HepG2 (cell line): ENCODE measurements around the gene FOXG1. TPM values are rescaled to one million over a fixed set of nuclear protein-coding genes. Genes with fewer than 3 reads are reported as not detected.

Experiments used
- ATAC-seq: fragments of 200-7000 bp; cut with Tn5 transposase; 3 replicates; pipeline ENCODE4 v1.9.1; 2020; ENCODE audit warnings: mild to moderate bottlenecking, moderate library complexity
- BruUV-seq: library from RNA; stranded (reverse); fragments of 400-500 nt; replicated peaks from 2 replicates; lab custom pipeline; 2021; lab: Mats Ljungman, UMichigan
- CTCF ChIA-PET: fragments of 300-600 bp; formaldehyde crosslinking; extraction: SDS; loops from one replicate; lab custom pipeline; 2021; ENCODE audit warnings: low total read pairs, inconsistent platforms, low intra/inter-chr PET ratio; lab: Yijun Ruan, JAX
- POLR2A ChIA-PET: fragments of 350-600 bp; sonication (Branson Sonifier 250); formaldehyde crosslinking; loops from one replicate; lab custom pipeline; 2020; ENCODE audit warnings: antibody characterized with exemption, inconsistent platforms; lab: Yijun Ruan, JAX
- DNase-seq: peaks from one replicate; pipeline ENCODE4 v3.0.0-alpha.2; 2015; ENCODE audit warnings: low spot score
- FAIRE-seq: peaks from 3 replicates; lab custom pipeline; 2011; peaks lifted over from hg19 to GRCh38; lab: Jason Lieb, UNC
- H2AFZ ChIP-seq: one replicate; pipeline ENCODE4 v1.6.1; 2011; ENCODE audit warnings: low read length, inconsistent platforms
- H3K27ac ChIP-seq: fragments of 300-600 bp; 3 replicates; pipeline ENCODE4 v1.8.0; 2011; ENCODE audit warnings: mixed run types, mild to moderate bottlenecking, mixed read lengths, low read length, inconsistent platforms; ENCODE audit not compliant: insufficient read depth; ENCODE audit errors: extremely low read length
- H3K27me3 ChIP-seq, 2 experiments: fragments of 200-600 bp in 1 of 2; 2 replicates in 1 of 2; 3 replicates in 1 of 2; pipeline versions ENCODE4 v1.6.0 to v1.8.0; 2011; ENCODE audit warnings: low read length in 2 of 2, mild to moderate bottlenecking in 2 of 2, moderate library complexity in 2 of 2, inconsistent platforms in 1 of 2; ENCODE audit not compliant: insufficient read depth in 2 of 2, control insufficient read depth in 1 of 2
- H3K36me3 ChIP-seq, 2 experiments: fragments of 200-600 bp in 1 of 2; replicated peaks in 1 of 2; 2 replicates in 1 of 2; 3 replicates in 1 of 2; pipeline versions ENCODE4 v1.5.1 to v1.8.0; 2011; ENCODE audit warnings: low read length in 2 of 2, inconsistent platforms in 1 of 2; ENCODE audit not compliant: insufficient read depth in 2 of 2, control insufficient read depth in 1 of 2
- H3K4me1 ChIP-seq: 2 replicates; pipeline ENCODE4 v1.5.1; 2012; ENCODE audit warnings: low read length, inconsistent platforms; ENCODE audit not compliant: insufficient read depth
- H3K4me2 ChIP-seq: 2 replicates; pipeline ENCODE4 v1.6.0; 2011; ENCODE audit warnings: low read depth, low read length, inconsistent platforms
- H3K4me3 ChIP-seq, 3 experiments: fragments of 200-600 bp in 1 of 3; sonication (generic), shearing (Covaris generic) in 1 of 3; replicated peaks in 1 of 3; 2 replicates each; pipeline ENCODE4 v1.5.1; 2011 to 2016; ENCODE audit warnings: low read length in 3 of 3, inconsistent platforms in 2 of 3, low read depth in 2 of 3, mild to moderate bottlenecking in 2 of 3, control low read depth in 1 of 3, mixed read lengths in 1 of 3; ENCODE audit not compliant: insufficient read depth in 1 of 3
- H3K79me2 ChIP-seq: one replicate; pipeline ENCODE4 v1.6.1; 2011; ENCODE audit warnings: low read length, inconsistent platforms; ENCODE audit not compliant: insufficient read depth
- H3K9ac ChIP-seq: 2 replicates; pipeline ENCODE4 v1.6.0; 2011; ENCODE audit warnings: mild to moderate bottlenecking, low read depth, low read length, inconsistent platforms; ENCODE audit not compliant: insufficient read depth
- H3K9me3 ChIP-seq: 2 replicates; pipeline ENCODE4 v1.5.1; 2012; ENCODE audit warnings: mild to moderate bottlenecking, low read length
- H4K20me1 ChIP-seq: 2 replicates; pipeline ENCODE4 v1.6.0; 2011; ENCODE audit warnings: inconsistent platforms, mild to moderate bottlenecking, low read length, moderate library complexity; ENCODE audit not compliant: insufficient read depth
- EEA1 ChIP-seq: sonication (generic); formaldehyde crosslinking; IDR thresholded peaks from 2 replicates; pipeline ENCODE4 v1.5.1; 2020; ENCODE audit warnings: mild to moderate bottlenecking, missing genetic modification reagents, borderline replicate concordance
- NFE2L2 ChIP-seq: fragments of 150-350 bp; IDR thresholded peaks from 2 replicates; pipeline ENCODE4 v1.6.1; 2014; ENCODE audit warnings: low read length
- NRL ChIP-seq: sonication (generic); formaldehyde crosslinking; IDR thresholded peaks from 2 replicates; pipeline ENCODE4 v1.5.0; 2020; ENCODE audit warnings: missing genetic modification reagents, mild to moderate bottlenecking, moderate library complexity, borderline replicate concordance
- TAF1 ChIP-seq: sonication (generic); formaldehyde crosslinking; IDR thresholded peaks from 2 replicates; pipeline ENCODE4 v1.4.0; 2020; ENCODE audit warnings: missing genetic modification reagents
- TARDBP ChIP-seq: sonication (generic); formaldehyde crosslinking; IDR thresholded peaks from 2 replicates; pipeline ENCODE4 v1.8.0; 2022; ENCODE audit warnings: mild to moderate bottlenecking, missing genetic modification reagents
- ZNF296 ChIP-seq: sonication (generic); formaldehyde crosslinking; conservative IDR thresholded peaks from 2 replicates; pipeline ENCODE4 v1.5.0; 2020; ENCODE audit warnings: mild to moderate bottlenecking, missing genetic modification reagents
- ZNF3 ChIP-seq: IDR thresholded peaks from 2 replicates; pipeline ENCODE4 v1.7.0; 2017; ENCODE audit warnings: inconsistent platforms
- ZNF33B ChIP-seq: sonication (generic); formaldehyde crosslinking; IDR thresholded peaks from 2 replicates; pipeline ENCODE4 v1.5.1; 2020; ENCODE audit warnings: mild to moderate bottlenecking, missing genetic modification reagents
- ZNF607 ChIP-seq: sonication (generic); formaldehyde crosslinking; IDR thresholded peaks from 2 replicates; pipeline ENCODE4 v1.5.1; 2020; ENCODE audit warnings: missing genetic modification reagents, mild to moderate bottlenecking, borderline replicate concordance
- WGBS: methylation state at CpG from one replicate; pipeline ENCODE4 v1.1.6; 2017; ENCODE audit warnings: low lambda C conversion rate; 5-methylcytosine and 5-hydroxymethylcytosine counted together
- in situ Hi-C: cut with HindIII; loops from 2 replicates; pipeline ENCODE4 v1.10.0; 2017; ENCODE audit warnings: low pct_unique_long_range_greater_than_20kb; ENCODE audit not compliant: extremely low pct_ligation_motif_present
- intact Hi-C: fragments of 100-400 bp; cut with micrococcal nuclease; formaldehyde crosslinking; loops from one replicate; pipeline ENCODE4 v1.10.0; 2022; ENCODE audit not compliant: unreplicated experiment
- polyA plus RNA-seq, 8 experiments: library from polyadenylated mRNA; depleted of rRNA in 3 of 8; stranded (reverse) in 7 of 8; unstranded in 1 of 8; fragments of >200 nt; fragmentation: Illumina TruSeq in 4 of 8; extraction: Trizol in 4 of 8; gene quantifications; 2 replicates each; pipeline versions ENCODE4 v1.2.1 to v1.2.3, GENCODE V29; 2011 to 2016; ENCODE audit warnings: low read depth in 4 of 8, missing spikeins in 1 of 8, mixed read lengths in 1 of 8; ENCODE audit not compliant: insufficient read depth in 1 of 8
- total RNA-seq, 5 experiments: library from RNA; depleted of rRNA; stranded (reverse); fragments of >200 nt; fragmentation: Illumina TruSeq; extraction: Trizol; gene quantifications; 2 replicates each; pipeline ENCODE4 v1.2.3, GENCODE V29; 2016; ENCODE audit warnings: low read depth in 1 of 5

The FOXG1 gene
- total and polyA plus RNA-seq, 2 of the 13 experiments (the other 11 are each of a cell fraction or from before 2014, with no cell fraction given) = not detected

GRCh38 chr14:28759653-28760313 lies 6.8 kb upstream of the FOXG1 start (continued):
- TF ChIP-seq NRL (CRISPR knock-in tag) (0 out of 2 replicates have a peak, but pooled peaks have one; percentile 18), EEA1 (CRISPR knock-in tag) (no peak), ZNF33B (CRISPR knock-in tag) (no peak), TARDBP (CRISPR knock-in tag) (no peak), ZNF3 (CRISPR knock-in tag) (no peak), ZNF296 (CRISPR knock-in tag) (no peak), TAF1 (CRISPR knock-in tag) (no peak), NFE2L2 (no peak)
- TF ChIP-seq, all 625 proteins: peak for 3

DNA sequence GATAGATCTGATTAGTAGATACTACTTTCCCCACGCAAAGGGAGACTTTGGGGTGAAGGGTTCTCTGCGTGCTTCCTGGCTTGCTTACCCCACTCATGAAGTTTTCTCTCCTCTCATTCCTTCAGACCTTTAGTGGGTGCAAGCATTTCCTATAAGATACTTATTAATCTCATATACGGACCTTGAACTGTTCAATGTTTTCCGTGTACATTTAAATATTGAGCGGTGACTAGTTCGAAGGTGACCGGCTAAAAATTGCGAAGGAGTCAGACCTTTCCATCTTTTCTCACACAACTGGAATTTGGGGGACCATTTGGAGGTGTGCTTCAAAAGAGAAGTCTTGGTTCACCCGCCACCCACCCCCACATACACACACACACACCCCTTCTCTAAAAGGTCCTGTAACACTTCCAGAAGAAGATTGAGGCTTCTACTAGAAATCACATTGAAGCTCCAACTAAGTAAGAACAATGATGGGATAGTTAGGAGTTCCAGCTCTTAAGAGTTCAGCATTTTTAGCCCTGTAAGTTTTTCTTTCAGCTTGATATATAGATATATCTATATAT lies 6.1 kb upstream of the FOXG1 start:
- ATAC-seq (no peak), FAIRE-seq (no peak), DNase-seq (no peak)
- Histone ChIP-seq H3K27ac (no peak overlapping the region), H3K9ac (no peak overlapping the region), H3K36me3 (no peaks in the 10 kb centered on the region), H4K20me1 (no peaks in the 10 kb centered on the region), H3K9me3 (no peaks in the 10 kb centered on the region), H3K27me3 (peaks cover under 1 to 74% of the 10 kb centered on the region in 2 experiments; a peak in 3 of 5 replicates), H2AFZ (no peak overlapping the region), H3K79me2 (no peaks in the 10 kb centered on the region), H3K4me2 (no peak overlapping the region), H3K4me3 (no peak overlapping the region), H3K4me1 (peaks cover 20% of the 10 kb centered on the region)
- 20% methylated on average over 9 of the region's 9 CpGs for WGBS
- no TSS peak for BruUV-seq
- in situ Hi-C loops = no loop called here
- CTCF ChIA-PET = no interaction called here
- POLR2A ChIA-PET = no interaction called here
- intact Hi-C loops = no loop called here
- TF ChIP-seq ZNF607 (CRISPR knock-in tag) = no peak
- 0 out of 2 replicates have a peak, but pooled peaks have one; percentile 1 for TF ChIP-seq NRL (CRISPR knock-in tag)
